DOHH2 (cell line): ENCODE data around the gene TATDN2.
"Not testable (repeated sequence)": the region's sequence is repeated elsewhere in the genome, so short reads cannot be mapped to it uniquely, and the experiment has no call there.

Source experiments
- CTCF ChIP-seq: fragments of 200-600 bp; sonication (generic); IDR thresholded peaks from one replicate; pipeline ENCODE4 v1.5.1; 2014; ENCODE audit warnings: antibody characterized with exemption, mild to moderate bottlenecking, low read depth, low read length; ENCODE audit not compliant: poor library complexity, severe bottlenecking
- EZH2phosphoT487 ChIP-seq: fragments of 200-600 bp; sonication (generic); IDR thresholded peaks from 2 replicates; pipeline ENCODE4 v1.6.1; 2017; ENCODE audit warnings: borderline replicate concordance, mild to moderate bottlenecking, antibody characterized with exemption, low read length, moderate library complexity, mixed read lengths

- TF ChIP-seq CTCF, EZH2phosphoT487: not testable (repeated sequence)
Measured at GRCh38 chr3:10298064-10298463, 49.8 kb downstream of the TATDN2 start.
